H1 (cell line): ENCODE results near the gene A3GALT2. TPM values are rescaled to one million over a fixed set of nuclear protein-coding genes. Genes with fewer than 3 reads are reported as not detected.

ENCODE experiments used
- CTCF ChIA-PET: fragments of 300-600 bp; sonication (Branson Sonifier 250); formaldehyde crosslinking; loops from one replicate; lab custom pipeline; 2021; ENCODE audit not compliant: partially characterized antibody; lab: Charles Lee
- POLR2A ChIA-PET: fragments of 300-600 bp; sonication (Branson Sonifier 250); formaldehyde crosslinking; loops from one replicate; lab custom pipeline; 2021; ENCODE audit warnings: inconsistent platforms; ENCODE audit not compliant: partially characterized antibody; lab: Charles Lee
- DNase-seq, 2 experiments: peaks; one replicate each; pipeline versions ENCODE4 v3.0.0 to v3.0.0-alpha.2; 2010 to 2022; ENCODE audit warnings: low spot score in 2 of 2, low read depth in 1 of 2, mixed read lengths in 1 of 2
- FAIRE-seq: peaks from 2 replicates; lab custom pipeline; 2011; peaks lifted over from hg19 to GRCh38; lab: Jason Lieb, UNC
- H2AFZ ChIP-seq: 2 replicates; pipeline ENCODE4 v1.8.1; 2012; ENCODE audit warnings: low read length, inconsistent platforms
- H2AK5ac ChIP-seq: 2 replicates; pipeline ENCODE4 v1.6.1; 2013; ENCODE audit warnings: low read depth, low read length
- H2BK120ac ChIP-seq: replicated peaks from 2 replicates; pipeline ENCODE3; 2013; ENCODE audit warnings: low read depth, low read length, inconsistent platforms
- H2BK12ac ChIP-seq: 2 replicates; pipeline ENCODE4 v1.6.1; 2013; ENCODE audit warnings: low read depth, low read length
- H2BK15ac ChIP-seq: 2 replicates; pipeline ENCODE4 v1.6.1; 2013; ENCODE audit warnings: low read length
- H2BK20ac ChIP-seq: 2 replicates; pipeline ENCODE4 v1.6.1; 2013; ENCODE audit warnings: low read length
- H2BK5ac ChIP-seq: 2 replicates; pipeline ENCODE4 v1.6.1; 2013; ENCODE audit warnings: low read depth, low read length
- H3K14ac ChIP-seq: 2 replicates; pipeline ENCODE4 v1.6.1; 2013; ENCODE audit warnings: inconsistent platforms; ENCODE audit not compliant: insufficient read length
- H3K18ac ChIP-seq: 2 replicates; pipeline ENCODE4 v1.6.1; 2013; ENCODE audit warnings: low read length; ENCODE audit errors: extremely low read depth
- H3K23ac ChIP-seq: 2 replicates; pipeline ENCODE4 v1.6.1; 2013; ENCODE audit warnings: inconsistent platforms; ENCODE audit not compliant: insufficient read length
- H3K23me2 ChIP-seq: 2 replicates; pipeline ENCODE4 v1.6.1; 2013; ENCODE audit warnings: low read depth, low read length
- H3K27ac ChIP-seq: 2 replicates; pipeline ENCODE4 v1.6.1; 2011; ENCODE audit warnings: low read depth, low read length, inconsistent platforms
- H3K27me3 ChIP-seq, 4 experiments: replicated peaks in 1 of 4; 1 replicate in 1 of 4; 2 replicates in 3 of 4; pipeline versions ENCODE4 v1.6.1 to v1.8.1; 2011 to 2013; ENCODE audit warnings: low read length in 3 of 4, mild to moderate bottlenecking in 3 of 4, inconsistent platforms in 2 of 4, mixed read lengths in 2 of 4, moderate library complexity in 1 of 4; ENCODE audit not compliant: control insufficient read depth in 3 of 4, insufficient read depth in 3 of 4; ENCODE audit errors: extremely low read depth in 1 of 4
- H3K36me3 ChIP-seq, 4 experiments: 2 replicates each; pipeline versions ENCODE4 v1.6.1 to v1.8.1; 2011 to 2013; ENCODE audit warnings: mild to moderate bottlenecking in 4 of 4, low read length in 3 of 4, moderate library complexity in 2 of 4, control low read depth in 1 of 4, inconsistent platforms in 1 of 4; ENCODE audit not compliant: insufficient read depth in 4 of 4, control insufficient read depth in 2 of 4
- H3K4ac ChIP-seq: replicated peaks from 2 replicates; pipeline ENCODE3; 2013; ENCODE audit warnings: low read length, low read depth, mixed read lengths, inconsistent platforms; ENCODE audit not compliant: insufficient read length
- H3K4me1 ChIP-seq, 4 experiments: replicated peaks in 1 of 4; 1 replicate in 1 of 4; 2 replicates in 3 of 4; pipeline versions ENCODE4 v1.6.1 to v1.8.1; 2011 to 2013; ENCODE audit warnings: low read length in 3 of 4, inconsistent platforms in 2 of 4, mixed read lengths in 1 of 4; ENCODE audit not compliant: insufficient read depth in 4 of 4, control insufficient read depth in 3 of 4
- H3K4me2 ChIP-seq, 2 experiments: 2 replicates each; pipeline versions ENCODE4 v1.6.1 to v1.8.1; 2011 to 2013; ENCODE audit warnings: low read depth in 2 of 2, low read length in 2 of 2, control low read depth in 1 of 2, inconsistent platforms in 1 of 2, mild to moderate bottlenecking in 1 of 2; ENCODE audit not compliant: insufficient read depth in 1 of 2
- H3K4me3 ChIP-seq, 4 experiments: fragments of 200-600, 300-600 bp in 1 of 4; sonication (generic), shearing (Covaris generic), sonication (Bioruptor Twin) in 1 of 4; 2 replicates each; pipeline versions ENCODE4 v1.5.1 to v1.8.1; 2011 to 2016; ENCODE audit warnings: low read length in 4 of 4, low read depth in 3 of 4, control low read depth in 2 of 4, inconsistent platforms in 2 of 4, mild to moderate bottlenecking in 2 of 4, mixed read lengths in 1 of 4, moderate library complexity in 1 of 4; ENCODE audit not compliant: insufficient read depth in 2 of 4; ENCODE audit errors: extremely low read depth in 1 of 4
- H3K56ac ChIP-seq: replicated peaks from 2 replicates; pipeline ENCODE3; 2013; ENCODE audit warnings: low read depth, mild to moderate bottlenecking, mixed read lengths, low read length, inconsistent platforms; ENCODE audit not compliant: insufficient read length
- H3K79me1 ChIP-seq: 2 replicates; pipeline ENCODE4 v1.6.1; 2013; ENCODE audit warnings: low read depth, low read length, control low read depth
- H3K79me2 ChIP-seq, 2 experiments: 2 replicates each; pipeline versions ENCODE4 v1.6.1 to v1.8.1; 2012 to 2013; ENCODE audit warnings: low read length in 2 of 2, mild to moderate bottlenecking in 2 of 2, inconsistent platforms in 1 of 2; ENCODE audit not compliant: insufficient read depth in 2 of 2, control insufficient read depth in 1 of 2
- H3K9ac ChIP-seq, 4 experiments: replicated peaks in 1 of 4; 1 replicate in 1 of 4; 2 replicates in 3 of 4; pipeline versions ENCODE4 v1.6.1 to v1.8.1; 2011 to 2013; ENCODE audit warnings: low read depth in 3 of 4, low read length in 3 of 4, control low read depth in 2 of 4, mild to moderate bottlenecking in 2 of 4, moderate library complexity in 2 of 4, inconsistent platforms in 1 of 4; ENCODE audit errors: extremely low read depth in 1 of 4
- H3K9me3 ChIP-seq, 2 experiments: 2 replicates each; pipeline versions ENCODE4 v1.6.1 to v1.8.1; 2012 to 2013; ENCODE audit warnings: mild to moderate bottlenecking in 2 of 2, moderate library complexity in 2 of 2, control low read depth in 1 of 2, inconsistent platforms in 1 of 2, low read depth in 1 of 2, low read length in 1 of 2, mixed read lengths in 1 of 2; ENCODE audit not compliant: insufficient read depth in 2 of 2
- H4K20me1 ChIP-seq, 2 experiments: replicated peaks in 1 of 2; 2 replicates each; pipeline versions ENCODE3 to v1.8.1; 2011 to 2013; ENCODE audit warnings: inconsistent platforms in 2 of 2, low read length in 2 of 2, mild to moderate bottlenecking in 1 of 2; ENCODE audit not compliant: insufficient read depth in 2 of 2, control insufficient read depth in 1 of 2
- H4K5ac ChIP-seq: 2 replicates; pipeline ENCODE4 v1.6.1; 2013; ENCODE audit warnings: low read length, low read depth, mixed read lengths, inconsistent platforms; ENCODE audit not compliant: insufficient read length
- H4K8ac ChIP-seq: 2 replicates; pipeline ENCODE4 v1.8.0; 2013; ENCODE audit warnings: mild to moderate bottlenecking, moderate library complexity, low read length, inconsistent platforms; ENCODE audit not compliant: insufficient read depth; ENCODE audit errors: extremely low read depth
- H4K91ac ChIP-seq: replicated peaks from 2 replicates; pipeline ENCODE3; 2013; ENCODE audit warnings: low read length, mixed read lengths, inconsistent platforms; ENCODE audit not compliant: insufficient read length
- BCL11A ChIP-seq, 2 experiments: IDR thresholded peaks; one replicate each; pipeline ENCODE4 v1.6.1; 2011; ENCODE audit warnings: low read depth in 2 of 2, low read length in 2 of 2, mild to moderate bottlenecking in 2 of 2
- KDM1A ChIP-seq: fragments of 200-600, 300-600 bp; sonication (generic); IDR thresholded peaks from 2 replicates; pipeline ENCODE4 v1.7.1; 2016; ENCODE audit warnings: mild to moderate bottlenecking, low read length, borderline replicate concordance
- ZNF274 ChIP-seq: IDR thresholded peaks from 2 replicates; pipeline ENCODE4 v1.7.0; 2012; ENCODE audit warnings: low read length, borderline replicate concordance; ENCODE audit errors: extremely low read depth
- WGBS, 2 experiments: shearing (Covaris generic) in 1 of 2; methylation state at CpG; one replicate each; pipeline versions ENCODE4 v1.1.6 to v1.1.7; 2013 to 2015; ENCODE audit warnings: low lambda C conversion rate in 2 of 2, mixed read lengths in 2 of 2, inconsistent platforms in 1 of 2, low coverage in 1 of 2, missing lambda C conversion rate in 1 of 2; ENCODE audit not compliant: insufficient replicate concordance in 2 of 2, insufficient coverage in 1 of 2, insufficient read length in 1 of 2; ENCODE audit errors: extremely low coverage in 1 of 2, missing lambda C conversion rate in 1 of 2; 5-methylcytosine and 5-hydroxymethylcytosine counted together
- polyA plus RNA-seq, 7 experiments: library from polyadenylated mRNA; depleted of rRNA in 3 of 7; stranded (reverse) in 5 of 7; unstranded in 2 of 7; fragments of >200 nt in 5 of 7; fragments of 200-250 nt in 2 of 7; gene quantifications; 1 replicate in 5 of 7; 2 replicates in 1 of 7; 4 replicates in 1 of 7; pipeline versions ENCODE4 v1.2.1 to v1.2.3, GENCODE V29; 2011 to 2013; ENCODE audit warnings: missing spikeins in 2 of 7, mixed read lengths in 2 of 7
- total RNA-seq: library from RNA; stranded (reverse); fragmentation: NEBNext Ultra II Directional; extraction: Animal tissue kit (Norgen Biotek cat#: 25700); gene quantifications from 2 replicates; pipeline ENCODE4 v1.2.1, GENCODE V29; 2021

Gene A3GALT2
- total and polyA plus RNA-seq, 2 of the 8 experiments (the other 6 are each of a cell fraction or from before 2014, with no cell fraction given) = not detected

DNA sequence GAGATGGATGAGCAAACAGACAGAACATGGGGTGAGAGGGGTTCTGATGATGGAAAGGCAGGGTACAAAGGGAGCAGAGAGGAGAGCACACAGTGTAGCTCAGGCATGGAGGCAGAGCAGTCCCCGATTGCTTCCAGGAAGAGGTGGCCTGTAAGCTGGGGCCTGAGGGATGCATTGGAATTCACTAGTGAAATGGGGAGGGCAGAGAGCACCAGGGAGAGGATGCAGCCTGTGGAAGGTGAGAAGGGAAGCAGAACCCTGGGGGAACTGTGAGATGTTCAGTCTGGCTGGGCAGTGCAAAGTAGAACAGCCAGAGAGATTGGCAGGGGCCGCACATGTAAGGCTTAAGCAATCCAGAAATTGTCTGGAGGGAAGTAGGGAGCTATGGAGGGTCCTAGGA lies 52.4 kb downstream of the A3GALT2 start:
- Histone ChIP-seq H4K91ac (no peak overlapping the region), H3K23me2 (no peaks in the 10 kb centered on the region), H2BK5ac (no peak overlapping the region; the same call in 1 of the 2 replicates), H3K27ac (no peak overlapping the region), H2BK12ac (no peak overlapping the region), H3K9ac (no peak overlapping the region), H2BK20ac (no peak overlapping the region), H4K20me1 (peaks cover 5 to 17% of the 10 kb centered on the region in 2 experiments), H3K36me3 (peaks cover 0 to 5% (median 0%) of the 10 kb centered on the region in 4 experiments; a peak in 1 of 8 replicates), H3K4me1 (peaks cover 0 to 8% (median 0%) of the 10 kb centered on the region in 4 experiments; a peak in 1 of 7 replicates), H3K4me3 (no peak overlapping the region), H3K4me2 (no peak overlapping the region), H3K4ac (no peak overlapping the region), H4K5ac (no peak overlapping the region), H3K79me1 (peaks cover 15% of the 10 kb centered on the region; the same call in 1 of the 2 replicates), H3K9me3 (no peaks in the 10 kb centered on the region), H3K23ac (no peak overlapping the region), H3K14ac (no peak overlapping the region), H2BK15ac (no peak overlapping the region), H3K18ac (no peak overlapping the region), H3K79me2 (peaks cover 0 to 8% of the 10 kb centered on the region in 2 experiments; a peak in 1 of 4 replicates), H2AFZ (no peak overlapping the region), H2AK5ac (no peak overlapping the region), H3K56ac (no peak overlapping the region), H2BK120ac (no peak overlapping the region), H3K27me3 (no peaks in the 10 kb centered on the region), H4K8ac (no peak overlapping the region)
- ChIA-PET POLR2A (interaction anchor here (0.7 to 1.9 kb wide), 5 partner anchors 8 to 304 kb away, joined by 3 to 12 read pairs (median 5); partner anchors contain the start of gene RNF19B), CTCF (interaction anchor here (0.9 to 5.8 kb wide), 6 partner anchors 10 to 187 kb away, joined by 3 to 49 read pairs (median 4); no protein-coding TSS in a partner anchor)
- DNase-seq (no peak), FAIRE-seq (no peak)
- WGBS, 2 experiments = 89% methylated on average over 2 of the region's 2 CpGs; no CpG with 5 or more reads in 1 of the 2 experiments
- TF ChIP-seq ZNF274 (no peak), KDM1A (0 out of 2 replicates have a peak, but pooled peaks have one; percentile 24), BCL11A (IDR thresholded peaks at IDR 0.05; ENCODE audit: low read depth in 2 of 2, low read length in 2 of 2) (no peak)
